ENCODE results near the gene NAV2.

The NAV2 gene

DNA sequence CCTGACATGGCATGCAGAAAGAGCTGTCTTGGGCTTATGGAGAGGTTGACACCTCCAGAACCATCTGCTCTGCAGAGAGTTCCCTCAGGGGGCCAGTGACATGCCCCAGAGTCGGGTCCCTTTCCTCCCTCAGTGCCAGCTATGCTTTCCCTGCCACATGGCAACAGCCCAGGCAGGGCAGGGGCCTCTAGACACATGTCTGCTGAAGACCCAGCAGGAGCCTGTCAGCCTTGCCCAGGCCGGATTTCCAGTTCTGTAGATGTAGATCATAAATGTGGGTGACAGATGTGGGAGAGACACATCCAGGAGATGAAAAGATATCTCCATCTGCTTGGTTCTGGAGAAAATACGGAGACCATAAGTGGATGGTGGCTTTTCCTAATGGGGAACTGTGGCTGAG is 25.5 kb downstream of the NAV2 start:
- TF ChIP-seq, protein P1, sequence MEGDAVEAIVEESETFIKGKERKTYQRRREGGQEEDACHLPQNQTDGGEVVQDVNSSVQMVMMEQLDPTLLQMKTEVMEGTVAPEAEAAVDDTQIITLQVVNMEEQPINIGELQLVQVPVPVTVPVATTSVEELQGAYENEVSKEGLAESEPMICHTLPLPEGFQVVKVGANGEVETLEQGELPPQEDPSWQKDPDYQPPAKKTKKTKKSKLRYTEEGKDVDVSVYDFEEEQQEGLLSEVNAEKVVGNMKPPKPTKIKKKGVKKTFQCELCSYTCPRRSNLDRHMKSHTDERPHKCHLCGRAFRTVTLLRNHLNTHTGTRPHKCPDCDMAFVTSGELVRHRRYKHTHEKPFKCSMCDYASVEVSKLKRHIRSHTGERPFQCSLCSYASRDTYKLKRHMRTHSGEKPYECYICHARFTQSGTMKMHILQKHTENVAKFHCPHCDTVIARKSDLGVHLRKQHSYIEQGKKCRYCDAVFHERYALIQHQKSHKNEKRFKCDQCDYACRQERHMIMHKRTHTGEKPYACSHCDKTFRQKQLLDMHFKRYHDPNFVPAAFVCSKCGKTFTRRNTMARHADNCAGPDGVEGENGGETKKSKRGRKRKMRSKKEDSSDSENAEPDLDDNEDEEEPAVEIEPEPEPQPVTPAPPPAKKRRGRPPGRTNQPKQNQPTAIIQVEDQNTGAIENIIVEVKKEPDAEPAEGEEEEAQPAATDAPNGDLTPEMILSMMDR (IDR thresholded peaks at IDR 0.05; ENCODE audit: extremely low read depth, insufficient read depth, missing control alignments) = no peak
- in situ Hi-C loops (cut with MboI; ENCODE audit: low pct_unique_long_range_greater_than_20kb, low sequenced_read_pairs, unreplicated experiment) = loop anchor here (10.0 to 25.0 kb wide), 2 partner anchors 173 to 426 kb away; no protein-coding TSS in a partner anchor
- DNase-seq (ENCODE audit: low spot score) = no peak

DNA sequence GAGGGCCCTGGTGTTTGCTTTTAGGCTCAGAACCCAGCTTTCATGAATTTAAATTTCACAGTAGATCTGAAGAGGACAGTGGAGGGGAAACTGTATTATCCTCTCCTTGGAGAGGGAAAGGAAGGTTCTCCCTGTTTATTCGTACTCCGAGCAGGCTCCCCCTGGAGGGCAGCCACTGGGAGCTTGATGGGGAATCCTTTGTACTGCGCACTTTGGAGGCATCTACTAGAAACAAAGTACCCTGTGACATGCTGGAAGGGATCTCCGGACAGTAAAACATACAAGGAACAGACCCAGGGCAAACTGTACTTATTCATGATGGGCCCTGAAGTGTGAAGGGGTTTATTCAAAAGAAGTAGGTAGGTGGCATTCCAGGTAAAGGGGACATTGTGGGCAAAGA is 27.2 kb downstream of the NAV2 start:
- no peak for DNase-seq (ENCODE audit: low spot score)
- in situ Hi-C loops (cut with MboI; ENCODE audit: low pct_unique_long_range_greater_than_20kb, low sequenced_read_pairs, unreplicated experiment) = loop anchor here (10.0 to 25.0 kb wide), 2 partner anchors 175 to 428 kb away; no protein-coding TSS in a partner anchor
- TF ChIP-seq, protein P1 (IDR thresholded peaks at IDR 0.05; ENCODE audit: extremely low read depth, insufficient read depth, missing control alignments) = no peak

DNA sequence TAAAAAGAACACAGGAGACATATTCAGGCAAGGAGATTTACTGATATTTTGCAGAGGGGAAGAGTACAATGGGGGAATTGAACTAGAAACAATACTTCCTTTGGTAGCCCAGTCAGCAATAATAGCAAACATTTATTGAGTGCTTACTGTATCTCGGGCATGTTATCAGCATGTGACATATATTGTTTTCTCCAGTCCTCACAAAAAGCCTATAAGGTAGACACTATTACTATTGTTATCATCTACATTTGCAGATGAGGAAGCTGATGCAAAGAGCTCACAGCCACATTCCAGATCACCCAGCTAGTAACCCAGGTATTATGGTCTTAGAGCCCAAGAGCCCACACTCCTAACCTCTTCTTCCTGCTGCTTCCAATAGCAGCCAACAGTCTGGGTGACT is 27.9 kb downstream of the NAV2 start:
- TF ChIP-seq, protein P1 (IDR thresholded peaks at IDR 0.05; ENCODE audit: extremely low read depth, insufficient read depth, missing control alignments) = no peak
- DNase-seq (ENCODE audit: low spot score) = no peak
- in situ Hi-C loops (cut with MboI; ENCODE audit: low pct_unique_long_range_greater_than_20kb, low sequenced_read_pairs, unreplicated experiment) = loop anchor here (25.0 kb wide), 1 partner anchor 428 kb away; no protein-coding TSS in a partner anchor

DNA sequence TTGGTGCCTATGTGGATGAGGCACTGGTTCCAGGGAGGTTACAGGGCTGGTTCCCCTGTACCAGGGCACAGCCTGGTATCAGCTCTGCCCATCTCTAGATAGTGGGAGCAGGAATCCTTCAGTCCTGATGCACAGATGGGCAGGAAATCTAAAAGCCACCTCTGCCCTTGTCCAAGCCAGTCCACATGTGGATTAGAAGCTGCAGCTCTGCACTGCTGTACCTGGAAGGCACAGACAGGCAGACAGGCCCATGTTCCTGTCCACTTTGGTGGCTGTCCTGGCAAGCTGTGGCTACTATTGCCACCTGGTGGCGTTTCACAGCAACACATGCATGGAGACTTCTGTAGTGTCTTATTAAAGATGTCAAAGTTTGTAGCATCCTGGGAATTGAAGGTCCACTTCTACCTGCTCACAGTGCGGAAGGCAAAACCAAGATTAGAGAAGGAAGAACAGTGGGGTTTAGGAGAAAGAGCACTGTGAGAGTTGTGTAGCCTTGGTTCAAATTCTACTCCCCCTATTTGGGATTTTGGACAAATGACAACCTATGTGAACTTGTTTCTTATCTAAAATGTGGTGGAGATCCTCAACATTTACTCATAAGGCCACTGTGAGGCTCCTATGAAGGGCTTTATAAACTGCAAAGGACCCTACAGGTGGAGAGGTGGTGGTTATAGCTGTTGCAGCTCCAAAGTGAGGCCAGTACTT is 30.1 kb downstream of the NAV2 start:
- peak; percentile 44 for DNase-seq (ENCODE audit: low spot score)
- TF ChIP-seq, protein P1 (IDR thresholded peaks at IDR 0.05; ENCODE audit: extremely low read depth, insufficient read depth, missing control alignments) = peak; percentile 83
- in situ Hi-C loops (cut with MboI; ENCODE audit: low pct_unique_long_range_greater_than_20kb, low sequenced_read_pairs, unreplicated experiment) = loop anchor here (25.0 kb wide), 1 partner anchor 430 kb away; no protein-coding TSS in a partner anchor

DNA sequence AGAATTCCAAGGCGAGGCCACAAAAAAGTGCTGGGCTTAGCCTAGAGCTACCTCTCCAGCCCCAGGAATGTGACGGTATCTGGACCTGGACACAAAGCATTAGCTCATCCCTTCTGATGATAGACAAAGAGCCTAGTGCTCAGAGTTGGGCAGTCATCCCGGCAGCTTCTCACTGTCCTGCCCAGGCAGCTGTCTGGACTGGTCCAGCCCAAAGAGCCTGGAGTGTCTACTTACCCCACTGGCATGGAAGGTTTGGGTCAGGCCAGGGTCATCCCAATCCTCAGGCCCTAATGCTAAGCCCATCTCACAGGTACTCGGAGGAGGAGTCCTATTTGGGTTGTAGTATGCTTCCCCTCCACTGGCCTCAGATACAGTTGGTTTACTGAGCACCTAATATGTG is 31.0 kb downstream of the NAV2 start:
- TF ChIP-seq, protein P1 (IDR thresholded peaks at IDR 0.05; ENCODE audit: extremely low read depth, insufficient read depth, missing control alignments) = no peak
- in situ Hi-C loops (cut with MboI; ENCODE audit: low pct_unique_long_range_greater_than_20kb, low sequenced_read_pairs, unreplicated experiment) = loop anchor here (25.0 kb wide), 1 partner anchor 431 kb away; no protein-coding TSS in a partner anchor
- DNase-seq (ENCODE audit: low spot score) = no peak

DNA sequence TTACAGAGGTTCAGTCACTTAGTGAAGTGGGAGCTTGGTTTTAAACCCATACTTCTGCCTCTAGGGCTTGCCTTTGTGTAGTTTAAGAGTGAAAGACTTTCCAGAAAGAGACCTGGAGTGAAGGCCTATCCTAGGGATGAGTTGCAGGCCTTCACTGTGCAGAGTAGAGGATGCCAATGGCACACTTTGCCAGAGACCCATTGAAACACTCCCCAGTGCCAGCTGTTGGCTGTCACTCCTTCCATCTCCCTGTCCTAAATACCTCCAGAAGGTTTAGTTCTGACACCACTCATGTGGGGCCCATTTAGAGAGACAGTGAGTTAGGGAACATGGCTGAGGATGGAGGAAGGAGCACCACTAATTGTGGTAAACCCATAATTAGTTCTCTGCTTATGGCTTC is 31.5 kb downstream of the NAV2 start:
- in situ Hi-C loops (cut with MboI; ENCODE audit: low pct_unique_long_range_greater_than_20kb, low sequenced_read_pairs, unreplicated experiment) = loop anchor here (25.0 kb wide), 1 partner anchor 432 kb away; no protein-coding TSS in a partner anchor
- TF ChIP-seq, protein P1 (IDR thresholded peaks at IDR 0.05; ENCODE audit: extremely low read depth, insufficient read depth, missing control alignments) = no peak
- no peak for DNase-seq (ENCODE audit: low spot score)

All from GM13977 (cell line).